OCI-LY7 (cell line): Measurements from ENCODE around the gene KEL. TPM values are rescaled to one million over a fixed set of nuclear protein-coding genes. Genes with fewer than 3 reads are reported as not detected.

Experiments
- BruUV-seq: library from RNA; stranded (reverse); fragments of 400-500 nt; replicated peaks from 2 replicates; lab custom pipeline; 2021; lab: Mats Ljungman, UMichigan
- CTCF ChIA-PET: fragments of 300-600 bp; sonication (Branson Sonifier 250); formaldehyde crosslinking; loops from one replicate; lab custom pipeline; 2022; ENCODE audit warnings: antibody characterized with exemption; ENCODE audit not compliant: unreplicated experiment; lab: Charles Lee
- POLR2A ChIA-PET: fragments of 300-600 bp; sonication (Branson Sonifier 250); formaldehyde crosslinking; loops from one replicate; lab custom pipeline; 2022; ENCODE audit warnings: antibody characterized with exemption; lab: Charles Lee
- DNase-seq: peaks from one replicate; pipeline ENCODE4 v3.0.0-alpha.2; 2015; ENCODE audit warnings: low spot score
- H2AFZ ChIP-seq: fragments of 200-600 bp; sonication (generic), shearing (Covaris generic); 2 replicates; pipeline ENCODE4 v1.6.1; 2014; ENCODE audit warnings: mild to moderate bottlenecking, antibody characterized with exemption, low read length, moderate library complexity
- H3K27ac ChIP-seq: fragments of 200-600 bp; sonication (generic); 2 replicates; pipeline ENCODE4 v1.5.1; 2014; ENCODE audit warnings: mixed run types, low read depth, mild to moderate bottlenecking, moderate library complexity, low read length, inconsistent platforms; ENCODE audit not compliant: poor library complexity, severe bottlenecking
- H3K36me3 ChIP-seq: fragments of 200-600 bp; sonication (generic); 2 replicates; pipeline ENCODE4 v1.6.1; 2014; ENCODE audit warnings: mild to moderate bottlenecking, antibody characterized with exemption, low read length, moderate library complexity, mixed read lengths; ENCODE audit not compliant: insufficient read depth
- H3K4me1 ChIP-seq: fragments of 200-600 bp; sonication (generic); 2 replicates; pipeline ENCODE4 v1.5.1; 2014; ENCODE audit warnings: mild to moderate bottlenecking, low read length; ENCODE audit not compliant: insufficient read depth, poor library complexity, severe bottlenecking
- H3K4me2 ChIP-seq: fragments of 200-600 bp; sonication (generic); 2 replicates; pipeline ENCODE4 v1.6.1; 2014; ENCODE audit warnings: mild to moderate bottlenecking, low read length
- H3K4me3 ChIP-seq: fragments of 200-600 bp; sonication (generic); 2 replicates; pipeline ENCODE4 v1.5.1; 2014; ENCODE audit warnings: mild to moderate bottlenecking, low read depth, low read length; ENCODE audit not compliant: poor library complexity, severe bottlenecking
- H3K79me2 ChIP-seq: fragments of 200-600 bp; sonication (generic); 2 replicates; pipeline ENCODE4 v1.6.1; 2016; ENCODE audit warnings: low read depth, mild to moderate bottlenecking, low read length, moderate library complexity, mixed read lengths; ENCODE audit not compliant: insufficient read depth
- H3K9me2 ChIP-seq: fragments of 200-600 bp; sonication (generic); 2 replicates; pipeline ENCODE4 v1.6.1; 2016; ENCODE audit warnings: mild to moderate bottlenecking, low read length, mixed read lengths; ENCODE audit not compliant: insufficient read depth
- H3K9me3 ChIP-seq: fragments of 200-600 bp; sonication (generic); 2 replicates; pipeline ENCODE4 v1.6.1; 2014; ENCODE audit warnings: mild to moderate bottlenecking, mixed run types, low read length, mixed read lengths
- H4K20me1 ChIP-seq: fragments of 200-600 bp; sonication (generic); 2 replicates; pipeline ENCODE4 v1.6.1; 2014; ENCODE audit warnings: mild to moderate bottlenecking, antibody characterized with exemption, low read length, moderate library complexity, mixed read lengths; ENCODE audit not compliant: insufficient read depth
- CTCF ChIP-seq: fragments of 200-600 bp; sonication (generic); conservative IDR thresholded peaks from 2 replicates; pipeline ENCODE4 v1.5.1; 2014; ENCODE audit warnings: mild to moderate bottlenecking, antibody characterized with exemption, low read length, moderate library complexity, mixed read lengths
- EZH2phosphoT487 ChIP-seq: fragments of 200-600 bp; sonication (generic); IDR thresholded peaks from 2 replicates; pipeline ENCODE4 v1.6.1; 2018; ENCODE audit warnings: low read depth, borderline replicate concordance, mild to moderate bottlenecking, mixed run types, antibody characterized with exemption, low read length, moderate library complexity, mixed read lengths
- intact Hi-C: fragments of 100-400 bp; cut with micrococcal nuclease; formaldehyde crosslinking; loops from one replicate; pipeline ENCODE4 v1.10.0; 2022; ENCODE audit not compliant: unreplicated experiment
- total RNA-seq, 2 experiments: library from RNA; depleted of rRNA in 1 of 2; stranded (reverse); fragments of >200 nt in 1 of 2; shearing (Covaris generic) in 1 of 2; gene quantifications; 2 replicates each; pipeline ENCODE4 v1.2.3, GENCODE V29; 2014 to 2022

Gene KEL
- total RNA-seq, 2 experiments from 2014 or later: 1.5 to 2.2 TPM

DNA sequence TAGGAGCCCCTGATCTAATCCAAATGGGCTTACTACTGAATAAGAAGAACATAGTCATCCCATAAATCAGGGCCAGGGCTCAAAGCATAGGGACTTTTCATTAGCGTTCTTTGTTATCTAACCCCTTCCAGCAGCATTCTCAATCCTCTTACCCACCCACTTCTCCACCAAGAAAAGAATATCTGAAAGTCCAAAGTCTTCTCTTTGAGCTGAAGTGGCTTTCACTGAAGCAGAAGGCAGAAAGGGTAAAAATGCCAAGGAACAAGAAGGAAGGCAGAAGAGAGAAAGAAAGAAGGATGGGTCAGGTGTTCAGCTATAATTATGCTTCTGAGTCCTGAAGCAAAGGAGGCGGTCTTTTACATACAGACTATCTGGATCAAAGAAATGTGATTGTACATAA, 38.8 kb downstream of the KEL start:
- no peak for DNase-seq
- TF ChIP-seq CTCF (no peak), EZH2phosphoT487 (no peak)
- no TSS peak for BruUV-seq
- no peaks in the 10 kb centered on the region for H3K36me3 ChIP-seq
- no peak overlapping the region for H3K4me2 ChIP-seq
- no peaks in the 10 kb centered on the region for H3K79me2 ChIP-seq
- H3K27ac ChIP-seq: no peak overlapping the region
- ChIA-PET POLR2A (interaction anchor here (0.7 kb wide), 1 partner anchor 174 kb away, joined by 3 read pairs; the partner anchor contains the start of gene PRSS1), CTCF (no interaction called here)
- H3K4me1 ChIP-seq: peaks cover 12% of the 10 kb centered on the region
- intact Hi-C loops: no loop called here
- no peaks in the 10 kb centered on the region for H3K9me3 ChIP-seq
- no peak overlapping the region for H3K4me3 ChIP-seq
- 0 out of 2 replicates have a peak, but pooled peaks cover 4% of the 10 kb centered on the region for H3K9me2 ChIP-seq
- no peak overlapping the region for H2AFZ ChIP-seq
- H4K20me1 ChIP-seq: no peaks in the 10 kb centered on the region

DNA sequence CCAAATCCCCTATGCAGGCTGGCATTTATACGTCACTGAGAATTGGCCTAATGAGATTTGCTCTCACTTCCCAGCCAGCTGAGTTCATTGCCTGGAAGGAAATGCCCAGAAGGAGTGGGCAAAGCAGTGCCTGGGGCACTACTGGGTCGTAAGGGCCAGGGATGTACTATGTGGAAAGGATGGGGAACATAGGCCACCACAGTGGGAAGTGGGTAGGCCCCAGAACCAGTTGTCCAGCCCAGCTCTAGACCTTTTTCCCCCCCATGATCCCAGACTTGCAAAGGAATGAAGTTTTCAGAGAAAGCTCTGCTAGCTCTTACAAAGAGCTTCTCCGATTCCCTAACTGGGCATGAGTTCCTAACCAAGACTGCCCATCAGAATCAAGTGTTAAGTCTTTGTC, 42.5 kb downstream of the KEL start:
- H3K36me3 ChIP-seq: no peaks in the 10 kb centered on the region
- H4K20me1 ChIP-seq: no peaks in the 10 kb centered on the region
- H3K4me1 ChIP-seq: no peaks in the 10 kb centered on the region
- no peak for DNase-seq
- no peak overlapping the region for H3K4me3 ChIP-seq
- TF ChIP-seq EZH2phosphoT487 (no peak), CTCF (no peak)
- no peak overlapping the region for H3K4me2 ChIP-seq
- no peak overlapping the region for H2AFZ ChIP-seq
- no TSS peak for BruUV-seq
- no peak overlapping the region for H3K27ac ChIP-seq
- CTCF ChIA-PET: no interaction called here
- no peaks in the 10 kb centered on the region for H3K79me2 ChIP-seq
- POLR2A ChIA-PET: interaction anchor here (0.7 kb wide), 1 partner anchor 321 kb away, joined by 3 read pairs; no protein-coding TSS in a partner anchor
- no peaks in the 10 kb centered on the region for H3K9me2 ChIP-seq
- H3K9me3 ChIP-seq: no peaks in the 10 kb centered on the region
- intact Hi-C loops: no loop called here

DNA sequence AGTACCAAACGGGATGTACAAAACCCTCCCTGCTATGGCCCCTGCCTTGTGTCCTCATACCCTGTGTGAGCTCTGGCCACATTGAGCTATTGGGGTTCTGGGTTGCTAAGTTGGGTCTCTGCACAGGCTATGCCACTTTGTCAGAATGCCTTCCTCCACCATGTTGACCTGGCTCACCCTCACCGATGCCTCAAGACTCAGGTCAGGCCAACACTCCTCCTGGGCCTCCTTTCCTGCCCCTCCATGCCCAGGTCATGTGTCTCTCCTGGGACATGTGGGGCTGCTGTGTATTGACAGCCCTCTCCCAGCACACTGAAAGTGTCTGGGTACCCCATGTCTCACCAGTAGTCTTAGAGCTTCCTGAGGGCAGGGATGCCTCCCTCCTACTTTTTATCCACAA, 43.3 kb downstream of the KEL start:
- no TSS peak for BruUV-seq
- intact Hi-C loops: no loop called here
- ChIA-PET CTCF (no interaction called here), POLR2A (no interaction called here)
- H3K9me3 ChIP-seq: no peaks in the 10 kb centered on the region
- no peaks in the 10 kb centered on the region for H3K36me3 ChIP-seq
- TF ChIP-seq CTCF: no peak
- no peak for TF ChIP-seq EZH2phosphoT487
- H3K79me2 ChIP-seq: no peaks in the 10 kb centered on the region
- no peak overlapping the region for H3K4me3 ChIP-seq
- DNase-seq: no peak
- no peaks in the 10 kb centered on the region for H3K4me1 ChIP-seq
- H3K27ac ChIP-seq: no peak overlapping the region
- no peaks in the 10 kb centered on the region for H4K20me1 ChIP-seq
- H2AFZ ChIP-seq: no peak overlapping the region
- no peak overlapping the region for H3K4me2 ChIP-seq
- no peaks in the 10 kb centered on the region for H3K9me2 ChIP-seq
